ENCODE data around the gene MNT.

DNA sequence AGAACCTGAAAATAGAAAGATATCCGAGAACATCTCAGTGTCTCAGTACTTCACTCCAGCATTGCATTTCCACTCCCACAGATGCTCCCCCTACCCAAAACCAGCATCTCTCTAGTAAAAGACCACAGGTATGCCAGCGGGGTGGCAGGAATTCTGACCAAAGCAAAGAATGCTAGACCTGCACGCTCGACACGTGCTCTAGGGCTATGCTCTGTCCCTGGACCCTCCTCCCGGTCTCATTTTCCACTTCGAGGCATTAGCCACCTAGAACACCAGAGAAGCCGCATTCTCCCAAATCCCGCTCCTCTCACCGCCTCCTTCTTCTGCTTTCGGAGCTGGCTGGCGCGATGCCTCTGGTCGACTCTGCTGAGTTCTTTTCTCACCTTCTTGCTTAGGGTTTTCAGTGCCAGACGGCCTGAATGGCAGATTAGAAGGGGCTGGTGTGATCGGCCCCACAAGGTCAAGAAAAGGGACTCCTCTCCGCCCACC, 65.1 kb downstream of the MNT start:
- TF ChIP-seq KAT7 (CRISPR knock-in tag; IDR thresholded peaks at IDR 0.05; ENCODE audit: borderline replicate concordance), result no peak
- no peak for TF ChIP-seq CHD4 (IDR thresholded peaks at IDR 0.05; ENCODE audit: insufficient read depth, insufficient replicate concordance, low read depth, low read length, poor library complexity, severe bottlenecking)
- no peak for TF ChIP-seq SREBF1 (IDR thresholded peaks at IDR 0.05; ENCODE audit: borderline replicate concordance, low read depth, low read length)
- no peak for TF ChIP-seq RCOR1 (IDR thresholded peaks at IDR 0.05; ENCODE audit: borderline replicate concordance in 1 of 2, low read depth in 2 of 2, low read length in 2 of 2)
- no peak for TF ChIP-seq TCF7L2 (IDR thresholded peaks at IDR 0.05; ENCODE audit: low read depth, low read length)
- no peak for TF ChIP-seq EP300 (IDR thresholded peaks at IDR 0.05; ENCODE audit: low read length)
- TF ChIP-seq TAL1 (IDR thresholded peaks at IDR 0.05), result no peak
- TF ChIP-seq ZNF253 (CRISPR knock-in tag; conservative IDR thresholded peaks at IDR 0.05), result no peak
- TF ChIP-seq ZNF699 (CRISPR knock-in tag; IDR thresholded peaks at IDR 0.05; ENCODE audit: insufficient replicate concordance), result no peak
- no peak for TF ChIP-seq SRSF9 (IDR thresholded peaks at IDR 0.05; ENCODE audit: borderline replicate concordance, low read depth, low read length)
- TF ChIP-seq SAFB2 (IDR thresholded peaks at IDR 0.05; ENCODE audit: borderline replicate concordance, low read depth, low read length, severe bottlenecking), result no peak
- TF ChIP-seq POLR2A (conservative IDR thresholded peaks at IDR 0.05), result no peak

Data from K562 (cell line).